GM12801 (cell line): ENCODE measurements around the gene AGBL3.

Experiments
- TF ChIP-seq, protein P1 (sequence below): IDR thresholded peaks from one replicate; pipeline ENCODE4 v1.5.1; 2011; ENCODE audit warnings: control low read depth; ENCODE audit not compliant: insufficient read length; ENCODE audit errors: extremely low read depth

Gene AGBL3

DNA sequence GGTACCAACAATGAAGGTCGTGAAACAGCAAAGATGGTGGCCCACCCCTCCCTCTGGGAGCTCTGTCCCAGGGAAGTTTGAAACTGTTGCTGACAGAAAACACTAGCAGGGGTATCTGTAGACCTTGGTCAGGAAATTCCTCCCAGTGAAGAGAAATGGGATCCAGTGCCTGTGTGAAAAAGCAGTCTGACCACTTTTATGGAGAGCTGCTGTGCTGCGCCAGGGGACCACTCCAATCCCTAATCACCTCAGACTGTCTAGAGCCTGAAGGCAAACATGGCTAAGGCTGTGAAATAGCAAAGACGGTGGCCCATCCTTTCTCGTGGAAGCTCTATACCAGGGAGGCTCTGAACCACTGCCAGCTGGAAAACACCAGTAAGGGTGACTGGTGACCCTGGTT lies 123.3 kb downstream of the AGBL3 start:
- TF ChIP-seq, protein P1, sequence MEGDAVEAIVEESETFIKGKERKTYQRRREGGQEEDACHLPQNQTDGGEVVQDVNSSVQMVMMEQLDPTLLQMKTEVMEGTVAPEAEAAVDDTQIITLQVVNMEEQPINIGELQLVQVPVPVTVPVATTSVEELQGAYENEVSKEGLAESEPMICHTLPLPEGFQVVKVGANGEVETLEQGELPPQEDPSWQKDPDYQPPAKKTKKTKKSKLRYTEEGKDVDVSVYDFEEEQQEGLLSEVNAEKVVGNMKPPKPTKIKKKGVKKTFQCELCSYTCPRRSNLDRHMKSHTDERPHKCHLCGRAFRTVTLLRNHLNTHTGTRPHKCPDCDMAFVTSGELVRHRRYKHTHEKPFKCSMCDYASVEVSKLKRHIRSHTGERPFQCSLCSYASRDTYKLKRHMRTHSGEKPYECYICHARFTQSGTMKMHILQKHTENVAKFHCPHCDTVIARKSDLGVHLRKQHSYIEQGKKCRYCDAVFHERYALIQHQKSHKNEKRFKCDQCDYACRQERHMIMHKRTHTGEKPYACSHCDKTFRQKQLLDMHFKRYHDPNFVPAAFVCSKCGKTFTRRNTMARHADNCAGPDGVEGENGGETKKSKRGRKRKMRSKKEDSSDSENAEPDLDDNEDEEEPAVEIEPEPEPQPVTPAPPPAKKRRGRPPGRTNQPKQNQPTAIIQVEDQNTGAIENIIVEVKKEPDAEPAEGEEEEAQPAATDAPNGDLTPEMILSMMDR = no peak

DNA sequence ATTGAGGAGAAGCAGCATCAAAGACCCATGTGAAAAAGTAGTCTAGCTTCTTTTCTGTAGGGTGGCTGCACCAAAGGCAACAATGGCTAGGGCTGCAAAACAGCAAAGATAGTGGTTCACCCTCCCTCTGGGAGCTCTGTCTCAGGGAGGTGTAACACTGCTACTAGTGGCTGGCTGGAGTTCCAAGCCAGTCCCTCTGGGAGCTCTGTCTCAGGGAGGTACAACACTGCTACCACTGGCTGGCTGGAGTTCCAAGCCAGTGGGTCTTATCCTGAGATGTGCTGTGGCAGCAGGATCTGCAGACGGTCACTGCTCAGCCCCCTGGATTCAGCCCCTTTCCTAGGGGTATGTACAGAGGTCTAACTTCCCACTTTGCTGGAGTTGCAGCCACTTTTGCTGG lies 123.7 kb downstream of the AGBL3 start:
- TF ChIP-seq, protein P1 = no peak

DNA sequence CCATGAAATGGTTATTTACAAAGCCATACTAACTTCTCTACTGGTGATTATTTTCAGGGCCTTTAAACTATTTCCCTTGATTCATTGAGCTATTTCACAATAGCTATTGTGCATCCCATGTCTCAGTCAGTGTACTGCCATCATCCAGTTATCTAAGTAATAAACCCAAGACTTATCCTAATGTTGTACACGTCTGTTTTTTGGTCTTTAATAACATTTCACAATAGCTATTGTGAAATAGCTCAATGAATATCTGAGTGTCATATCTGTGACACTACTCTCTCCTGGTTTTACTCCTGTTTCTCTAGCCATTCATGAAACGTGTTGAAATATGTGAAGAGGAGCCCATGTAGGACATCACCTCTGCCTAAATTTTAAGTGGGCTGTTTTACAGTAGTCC lies 125.1 kb downstream of the AGBL3 start:
- TF ChIP-seq, protein P1 = no peak

DNA sequence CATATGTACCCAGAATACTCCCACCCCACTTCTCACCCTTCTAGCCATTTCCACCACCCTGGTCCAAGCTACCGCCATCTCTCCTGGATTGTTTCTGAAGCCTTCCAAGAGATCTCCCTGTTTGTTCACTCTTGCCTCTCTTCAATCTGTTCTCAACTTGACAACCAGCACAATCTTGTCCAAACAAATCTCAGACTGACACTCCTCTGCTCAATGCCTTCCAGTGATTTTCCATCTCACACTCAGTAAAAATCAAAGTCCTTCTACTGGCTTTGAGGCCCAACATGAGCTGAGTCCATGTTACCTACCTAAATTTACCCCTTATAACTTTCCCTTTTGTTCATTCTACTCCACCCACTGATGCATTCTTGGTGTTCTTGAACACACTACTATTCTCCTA lies 128.3 kb downstream of the AGBL3 start:
- TF ChIP-seq, protein P1 = no peak

DNA sequence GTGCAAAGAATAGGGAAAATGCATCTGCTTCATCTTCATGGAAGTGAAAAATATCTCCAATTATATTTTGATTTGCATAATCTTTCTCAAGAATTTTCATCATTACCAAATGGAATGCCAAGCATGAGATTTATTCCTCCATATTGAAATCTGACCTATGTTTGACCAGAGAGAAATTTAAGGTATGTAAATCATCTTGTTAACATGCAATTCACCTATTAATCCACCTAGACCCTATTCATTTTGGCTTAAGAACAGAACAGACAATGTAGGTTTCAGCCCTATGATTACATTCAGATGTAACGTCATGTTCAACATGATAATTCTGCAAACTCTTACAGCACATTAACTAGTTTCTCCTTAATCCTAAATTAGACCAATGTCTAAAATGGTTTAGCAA lies 130.8 kb downstream of the AGBL3 start:
- TF ChIP-seq, protein P1 = no peak

DNA sequence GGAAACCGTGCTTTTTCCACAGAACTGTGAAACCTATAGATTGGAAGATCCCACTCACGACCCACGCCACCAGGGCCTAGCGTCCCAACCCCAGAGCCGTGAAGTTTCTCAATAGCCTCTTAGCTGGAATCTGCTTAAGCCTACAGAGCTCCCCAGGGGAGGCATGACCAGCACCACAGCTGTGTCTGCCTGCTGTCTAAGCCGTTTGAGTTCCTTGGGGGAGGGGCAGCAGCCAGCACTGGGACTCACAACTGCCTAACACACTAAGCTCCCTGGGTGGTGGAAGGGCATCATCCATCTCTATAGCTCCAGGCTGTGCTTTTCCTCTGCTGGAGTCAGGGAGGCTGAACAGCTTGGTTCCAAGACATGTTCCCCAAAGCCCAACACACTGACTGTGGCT lies 135.6 kb downstream of the AGBL3 start:
- TF ChIP-seq, protein P1 = no peak

DNA sequence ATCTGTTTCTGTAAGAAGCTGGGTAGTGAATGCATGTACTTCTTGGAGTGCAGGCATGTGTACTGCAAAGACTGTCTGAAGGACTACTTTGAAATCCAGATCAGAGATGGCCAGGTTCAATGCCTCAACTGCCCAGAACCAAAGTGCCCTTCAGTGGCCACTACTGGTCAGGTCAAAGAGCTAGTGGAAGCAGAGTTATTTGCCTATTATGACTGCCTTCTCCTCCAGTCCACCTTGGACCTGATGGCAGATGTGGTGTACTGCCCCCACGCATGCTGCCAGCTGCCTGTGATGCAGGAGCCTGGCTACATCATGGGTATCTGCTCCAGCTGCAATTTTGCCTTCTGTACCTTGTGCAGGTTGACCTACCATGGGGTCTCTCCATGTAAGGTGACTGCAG lies 142.6 kb downstream of the AGBL3 start:
- TF ChIP-seq, protein P1 = no peak

DNA sequence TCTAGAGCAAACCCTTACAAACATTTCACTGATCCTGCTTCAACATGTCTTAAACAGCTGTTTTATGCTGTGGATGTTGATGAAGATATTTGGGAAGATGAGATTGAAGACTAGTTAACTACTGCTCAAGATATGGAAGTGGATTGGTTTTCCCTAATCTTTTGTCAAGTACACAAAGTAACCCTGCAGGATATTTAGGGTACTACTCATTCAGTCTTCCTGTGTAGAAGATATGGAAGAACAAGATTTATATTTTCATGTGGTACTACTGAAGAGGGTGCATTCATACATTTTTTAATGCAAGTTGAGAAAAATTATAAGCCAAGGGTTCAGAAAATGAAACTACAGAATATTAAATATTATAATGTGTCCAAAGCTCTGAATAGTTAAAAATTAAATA lies 143.3 kb downstream of the AGBL3 start:
- TF ChIP-seq, protein P1 = no peak
